ENCODE data around the gene DAW1. TPM values are rescaled to one million over a fixed set of nuclear protein-coding genes. Genes with fewer than 3 reads are reported as not detected.

The DAW1 gene
- total and polyA plus RNA-seq, 8 donors = 0.25 TPM; not detected in 7

- intact Hi-C loops (cut with DNase I; ENCODE audit: low total_unique reads) = no loop called here
- 82 to 89% (median 87%) methylated on average over 7 of the region's 7 CpGs for WGBS, 5 donors
- no peaks in the 10 kb centered on the region for H3K9me3 ChIP-seq
- no peaks in the 10 kb centered on the region for H3K36me3 ChIP-seq
- no peaks in the 10 kb centered on the region for H3K27me3 ChIP-seq
- no peak for TF ChIP-seq POLR2AphosphoS5 (IDR thresholded peaks at IDR 0.05)
- no peak for TF ChIP-seq EP300 (IDR thresholded peaks at IDR 0.05)
- no peak for TF ChIP-seq POLR2A (IDR thresholded peaks at IDR 0.05)
- no peak for TF ChIP-seq CTCF (IDR thresholded peaks at IDR 0.05)
- no peak overlapping the region for H3K4me3 ChIP-seq
- no peak for DNase-seq
- no peaks in the 10 kb centered on the region for H3K4me1 ChIP-seq
- no peak overlapping the region for H3K27ac ChIP-seq
Observed at GRCh38 chr2:227971619-227972230, 100.3 kb downstream of the DAW1 start.

- Histone ChIP-seq H3K36me3 (no peaks in the 10 kb centered on the region), H3K4me3 (no peak overlapping the region), H3K4me1 (no peaks in the 10 kb centered on the region), H3K27ac (no peak overlapping the region), H3K9me3 (no peaks in the 10 kb centered on the region), H3K27me3 (no peaks in the 10 kb centered on the region)
- DNase-seq = no peak
- intact Hi-C loops (cut with DNase I; ENCODE audit: low total_unique reads) = no loop called here
- WGBS, 5 donors = 79 to 89% (median 85%) methylated on average over 3 of the region's 3 CpGs
- TF ChIP-seq POLR2AphosphoS5 (IDR thresholded peaks at IDR 0.05) (no peak), EP300 (IDR thresholded peaks at IDR 0.05) (no peak), CTCF (IDR thresholded peaks at IDR 0.05) (no peak), POLR2A (IDR thresholded peaks at IDR 0.05) (no peak)
Observed at GRCh38 chr2:227973241-227973640, 101.8 kb downstream of the DAW1 start.

Small RNAs within 50 kb of the gene (small RNA-seq; reads per million reads assigned to genes)
- gene RF00402 = 0 reads per million in 4 donors

Other genes starting within 250 kb of the DAW1 start
- not detected for gene SCYGR5, start 204.8 kb upstream of the DAW1 start, total RNA-seq
- not detected for gene SCYGR5, start 204.8 kb upstream of the DAW1 start, polyA plus RNA-seq
- 1 to 10 TPM; 1.7 to 9.3 (median 3.6) TPM for gene SLC19A3, start 153.6 kb upstream of the DAW1 start, total RNA-seq
- gene SLC19A3, start 153.6 kb upstream of the DAW1 start, polyA plus RNA-seq = under 1 TPM in 2 of 3 donors, not detected in 1; 0.43 to 0.56 TPM
- gene SCYGR6, start 146.9 kb upstream of the DAW1 start, total RNA-seq = not detected
- not detected for gene SCYGR6, start 146.9 kb upstream of the DAW1 start, polyA plus RNA-seq
- gene SCYGR7, start 143.3 kb upstream of the DAW1 start, total RNA-seq = not detected
- gene SCYGR7, start 143.3 kb upstream of the DAW1 start, polyA plus RNA-seq = not detected
- gene SCYGR8, start 125.7 kb upstream of the DAW1 start, total RNA-seq = not detected
- not detected for gene SCYGR8, start 125.7 kb upstream of the DAW1 start, polyA plus RNA-seq
- 10 to 100 TPM in 1 of 5 donors, 1 to 10 TPM in 2, not detected in 2; 1.8 to 14.6 (median 8.7) TPM for gene CCL20, start 57.8 kb upstream of the DAW1 start, total RNA-seq
- 10 to 100 TPM in 2 of 3 donors, 1 to 10 TPM in 1; 8.6 to 75.8 (median 34.4) TPM for gene CCL20, start 57.8 kb upstream of the DAW1 start, polyA plus RNA-seq

Data from stomach (tissue), 9 donors.